ENCODE measurements around the gene ARPC5. TPM values are rescaled to one million over a fixed set of nuclear protein-coding genes. Genes with fewer than 3 reads are reported as not detected.

The ARPC5 gene
- total and polyA plus RNA-seq, 9 of the 15 experiments (the other 6 are each of a cell fraction or from before 2014, with no cell fraction given) = 71.8 to 150 (median 91.6) TPM

GRCh38 chr1:183633676-183634343 is 1.8 kb downstream of the ARPC5 start (continued):
- TF ChIP-seq HBP1 (CRISPR knock-in tag; IDR thresholded peaks at IDR 0.05) (no peak), KDM2B (CRISPR knock-in tag; IDR thresholded peaks at IDR 0.05) (no peak), ZNF644 (tag; IDR thresholded peaks at IDR 0.05; ENCODE audit: low read depth) (peak; percentile 59), SREBF1 (IDR thresholded peaks at IDR 0.05; ENCODE audit: borderline replicate concordance, low read depth, low read length) (no peak), MNT (conservative IDR thresholded peaks at IDR 0.05) (peak in 1 of 2 experiments; percentile 22; a peak in 1 of 4 replicates), ZBTB40 (IDR thresholded peaks at IDR 0.05) (no peak; the same call in 1 of the 2 replicates), ZBTB40 (CRISPR knock-in tag; IDR thresholded peaks at IDR 0.05) (no peak), ZFP36 (IDR thresholded peaks at IDR 0.05; ENCODE audit: low read depth, low read length, partially characterized antibody) (peak; percentile 56), ZBTB43 (CRISPR knock-in tag; IDR thresholded peaks at IDR 0.05) (no peak), CC2D1A (IDR thresholded peaks at IDR 0.05) (no peak), NCOA2 (IDR thresholded peaks at IDR 0.05; ENCODE audit: partially characterized antibody in 2 of 2) (no peak), POLR3A (IDR thresholded peaks at IDR 0.05; ENCODE audit: borderline replicate concordance, extremely low read depth, insufficient read depth, insufficient read length) (no peak), NBN (IDR thresholded peaks at IDR 0.05; ENCODE audit: low read depth) (peak; percentile 30; the same call in 1 of the 2 replicates), TSC22D4 (tag; IDR thresholded peaks at IDR 0.05) (no peak)

Measured in K562 (cell line).